SIG-M5 (cell line): ENCODE results near the gene CFAP91.
"Not testable (repeated sequence)": the region's sequence is repeated elsewhere in the genome, so short reads cannot be mapped to it uniquely, and the experiment has no call there.

Experiments
- DNase-seq: peaks from one replicate; lab custom pipeline; 2025; lab: John Stamatoyannopoulos, UW

CFAP91 gene

GRCh38 chr3:119677641-119677934 lies 25.2 kb upstream of the CFAP91 start:
- DNase-seq = no peak

GRCh38 chr3:119678209-119678608 lies 24.6 kb upstream of the CFAP91 start:
- DNase-seq = not testable (repeated sequence)

GRCh38 chr3:119679874-119680273 lies 22.9 kb upstream of the CFAP91 start:
- no peak for DNase-seq

GRCh38 chr3:119681279-119681678 lies 21.5 kb upstream of the CFAP91 start:
- DNase-seq = no peak

GRCh38 chr3:119683421-119683820 lies 19.4 kb upstream of the CFAP91 start:
- no peak for DNase-seq

- no peak for DNase-seq
These were observed 12.7 kb upstream of the CFAP91 start for GRCh38 chr3:119690043-119690656.

GRCh38 chr3:119695480-119695879 lies 7.3 kb upstream of the CFAP91 start:
- DNase-seq = no peak

GRCh38 chr3:119697394-119697793 lies 5.4 kb upstream of the CFAP91 start:
- DNase-seq = no peak

GRCh38 chr3:119700269-119700919 lies 2.4 kb upstream of the CFAP91 start:
- DNase-seq = no peak

- DNase-seq = no peak
These were observed 1.7 kb upstream of the CFAP91 start for GRCh38 chr3:119700920-119701734.

GRCh38 chr3:119703820-119704531 lies 1.2 kb downstream of the CFAP91 start:
- no peak for DNase-seq

GRCh38 chr3:119715105-119715504 lies 12.3 kb downstream of the CFAP91 start:
- DNase-seq = no peak

GRCh38 chr3:119716998-119717397 lies 14.2 kb downstream of the CFAP91 start:
- no peak for DNase-seq

GRCh38 chr3:119717520-119717919 lies 14.7 kb downstream of the CFAP91 start:
- no peak for DNase-seq

GRCh38 chr3:119723022-119723421 lies 20.2 kb downstream of the CFAP91 start:
- DNase-seq = no peak

- no peak for DNase-seq
These were observed 24.1 kb downstream of the CFAP91 start for GRCh38 chr3:119726909-119727308.

- no peak for DNase-seq
These were observed 27.2 kb downstream of the CFAP91 start for GRCh38 chr3:119729996-119730395.

- no peak for DNase-seq
These were observed 28.9 kb downstream of the CFAP91 start for GRCh38 chr3:119731560-119732343.

GRCh38 chr3:119733812-119734211 lies 31.0 kb downstream of the CFAP91 start:
- no peak for DNase-seq

- DNase-seq = no peak
These were observed 35.9 kb downstream of the CFAP91 start for GRCh38 chr3:119738741-119739140.

GRCh38 chr3:119741657-119742590 lies 39.1 kb downstream of the CFAP91 start:
- no peak for DNase-seq
